Ovary (tissue), 3 donors: Measurements from ENCODE around the gene MSH3.

Experiments
- CTCF ChIP-seq, 3 donors: fragments of 450-650 bp in 2 of 3; fragments of 200-600 bp in 1 of 3; IDR thresholded peaks; one replicate each; pipeline versions ENCODE4 v1.5.1 to v1.8.0; 2016 to 2022; ENCODE audit warnings: antibody characterized with exemption in 3 of 3, mild to moderate bottlenecking in 1 of 3
- EP300 ChIP-seq: sonication (generic); formaldehyde crosslinking; IDR thresholded peaks from one replicate; pipeline ENCODE4 v1.6.1; 2017; ENCODE audit warnings: antibody characterized with exemption
- POLR2A ChIP-seq: fragments of 450-650 bp; IDR thresholded peaks from one replicate; pipeline ENCODE4 v1.6.1; 2017; ENCODE audit warnings: antibody characterized with exemption, mild to moderate bottlenecking, moderate library complexity
- donor health status: DM: no; HTN: no; CAD: no.

DNA sequence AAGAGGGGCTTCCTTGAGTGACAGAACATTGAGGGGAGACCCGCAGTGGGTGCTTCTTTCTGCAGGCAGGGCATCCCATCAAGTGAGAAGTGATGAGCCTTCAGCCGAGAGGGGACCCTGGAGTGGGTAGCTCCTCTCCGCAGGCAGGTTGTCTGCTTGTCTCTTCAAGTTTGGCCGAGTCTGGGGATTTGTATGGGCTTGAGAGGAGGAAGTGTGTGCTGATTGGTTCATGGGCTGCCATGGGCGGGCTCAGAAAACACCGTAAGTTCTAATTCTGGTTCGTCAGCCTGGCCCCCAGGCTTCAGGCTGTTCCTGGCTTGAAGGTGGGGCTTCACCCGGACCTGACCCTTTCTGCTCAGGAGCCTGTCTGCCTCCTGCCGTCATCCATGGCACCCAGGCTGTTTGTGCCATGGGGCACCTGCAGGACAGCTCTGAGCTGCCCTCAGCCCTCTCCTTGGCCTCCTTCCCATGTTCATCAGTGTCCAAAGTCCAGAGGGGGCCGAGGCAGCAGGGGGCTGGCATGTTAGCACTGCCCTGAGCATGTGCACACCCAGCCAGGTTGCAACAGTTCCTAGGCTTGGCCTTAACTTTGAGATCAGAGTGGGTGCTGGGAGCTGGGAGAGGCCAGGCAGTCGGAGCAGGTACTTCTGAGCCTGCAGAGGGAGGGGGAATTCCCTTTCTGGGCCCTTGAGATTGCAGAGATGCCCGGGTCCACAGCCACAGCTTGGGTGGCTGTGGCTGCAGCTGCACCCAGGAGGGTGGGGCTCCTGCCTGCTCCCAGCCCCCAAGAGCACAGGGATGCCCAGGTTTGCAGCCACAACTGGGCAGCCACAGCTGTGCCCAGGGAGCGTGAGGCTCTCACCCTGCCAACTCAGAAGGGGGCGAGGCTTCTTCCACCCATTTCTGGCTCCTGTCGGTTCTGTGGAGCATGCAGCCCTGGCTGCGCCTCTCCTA, 13.8 kb downstream of the MSH3 start:
- TF ChIP-seq CTCF (IDR thresholded peaks at IDR 0.05) (no peak), EP300 (no peak), POLR2A (no peak)
